HepG2 (cell line): Measurements from ENCODE around the gene AREL1. TPM values are rescaled to one million over a fixed set of nuclear protein-coding genes. Genes with fewer than 3 reads are reported as not detected.

Experiments used
- ATAC-seq: fragments of 200-7000 bp; cut with Tn5 transposase; 3 replicates; pipeline ENCODE4 v1.9.1; 2020; ENCODE audit warnings: mild to moderate bottlenecking, moderate library complexity
- BruUV-seq: library from RNA; stranded (reverse); fragments of 400-500 nt; replicated peaks from 2 replicates; lab custom pipeline; 2021; lab: Mats Ljungman, UMichigan
- CTCF ChIA-PET: fragments of 300-600 bp; formaldehyde crosslinking; extraction: SDS; loops from one replicate; lab custom pipeline; 2021; ENCODE audit warnings: low total read pairs, inconsistent platforms, low intra/inter-chr PET ratio; lab: Yijun Ruan, JAX
- POLR2A ChIA-PET: fragments of 350-600 bp; sonication (Branson Sonifier 250); formaldehyde crosslinking; loops from one replicate; lab custom pipeline; 2020; ENCODE audit warnings: antibody characterized with exemption, inconsistent platforms; lab: Yijun Ruan, JAX
- DNase-seq: peaks from one replicate; pipeline ENCODE4 v3.0.0-alpha.2; 2015; ENCODE audit warnings: low spot score
- FAIRE-seq: peaks from 3 replicates; lab custom pipeline; 2011; peaks lifted over from hg19 to GRCh38; lab: Jason Lieb, UNC
- H2AFZ ChIP-seq: one replicate; pipeline ENCODE4 v1.6.1; 2011; ENCODE audit warnings: low read length, inconsistent platforms
- H3K27ac ChIP-seq: fragments of 300-600 bp; 3 replicates; pipeline ENCODE4 v1.8.0; 2011; ENCODE audit warnings: mixed run types, mild to moderate bottlenecking, mixed read lengths, low read length, inconsistent platforms; ENCODE audit not compliant: insufficient read depth; ENCODE audit errors: extremely low read length
- H3K27me3 ChIP-seq, 2 experiments: fragments of 200-600 bp in 1 of 2; 2 replicates in 1 of 2; 3 replicates in 1 of 2; pipeline versions ENCODE4 v1.6.0 to v1.8.0; 2011; ENCODE audit warnings: low read length in 2 of 2, mild to moderate bottlenecking in 2 of 2, moderate library complexity in 2 of 2, inconsistent platforms in 1 of 2; ENCODE audit not compliant: insufficient read depth in 2 of 2, control insufficient read depth in 1 of 2
- H3K36me3 ChIP-seq, 2 experiments: fragments of 200-600 bp in 1 of 2; replicated peaks in 1 of 2; 2 replicates in 1 of 2; 3 replicates in 1 of 2; pipeline versions ENCODE4 v1.5.1 to v1.8.0; 2011; ENCODE audit warnings: low read length in 2 of 2, inconsistent platforms in 1 of 2; ENCODE audit not compliant: insufficient read depth in 2 of 2, control insufficient read depth in 1 of 2
- H3K4me1 ChIP-seq: 2 replicates; pipeline ENCODE4 v1.5.1; 2012; ENCODE audit warnings: low read length, inconsistent platforms; ENCODE audit not compliant: insufficient read depth
- H3K4me2 ChIP-seq: 2 replicates; pipeline ENCODE4 v1.6.0; 2011; ENCODE audit warnings: low read depth, low read length, inconsistent platforms
- H3K4me3 ChIP-seq, 3 experiments: fragments of 200-600 bp in 1 of 3; sonication (generic), shearing (Covaris generic) in 1 of 3; replicated peaks in 1 of 3; 2 replicates each; pipeline ENCODE4 v1.5.1; 2011 to 2016; ENCODE audit warnings: low read length in 3 of 3, inconsistent platforms in 2 of 3, low read depth in 2 of 3, mild to moderate bottlenecking in 2 of 3, control low read depth in 1 of 3, mixed read lengths in 1 of 3; ENCODE audit not compliant: insufficient read depth in 1 of 3
- H3K79me2 ChIP-seq: one replicate; pipeline ENCODE4 v1.6.1; 2011; ENCODE audit warnings: low read length, inconsistent platforms; ENCODE audit not compliant: insufficient read depth
- H3K9ac ChIP-seq: 2 replicates; pipeline ENCODE4 v1.6.0; 2011; ENCODE audit warnings: mild to moderate bottlenecking, low read depth, low read length, inconsistent platforms; ENCODE audit not compliant: insufficient read depth
- H3K9me3 ChIP-seq: 2 replicates; pipeline ENCODE4 v1.5.1; 2012; ENCODE audit warnings: mild to moderate bottlenecking, low read length
- H4K20me1 ChIP-seq: 2 replicates; pipeline ENCODE4 v1.6.0; 2011; ENCODE audit warnings: inconsistent platforms, mild to moderate bottlenecking, low read length, moderate library complexity; ENCODE audit not compliant: insufficient read depth
- DNMT3B ChIP-seq: conservative IDR thresholded peaks from 2 replicates; pipeline ENCODE4 v1.6.1; 2016; ENCODE audit warnings: missing biosample characterization, control low read depth
- HOXD1 ChIP-seq: sonication (generic); formaldehyde crosslinking; IDR thresholded peaks from 2 replicates; pipeline ENCODE4 v1.5.0; 2020; ENCODE audit warnings: missing genetic modification reagents
- MXD3 ChIP-seq: IDR thresholded peaks from 2 replicates; pipeline ENCODE4 v1.6.1; 2016; ENCODE audit warnings: mild to moderate bottlenecking, missing biosample characterization, missing genetic modification reagents
- NRL ChIP-seq: sonication (generic); formaldehyde crosslinking; IDR thresholded peaks from 2 replicates; pipeline ENCODE4 v1.5.0; 2020; ENCODE audit warnings: missing genetic modification reagents, mild to moderate bottlenecking, moderate library complexity, borderline replicate concordance
- PAWR ChIP-seq: sonication (generic); formaldehyde crosslinking; IDR thresholded peaks from 2 replicates; pipeline ENCODE4 v1.4.0; 2020; ENCODE audit warnings: missing genetic modification reagents, mild to moderate bottlenecking, borderline replicate concordance
- PCBP2 ChIP-seq: fragments of 200-400 bp; formaldehyde crosslinking; optimal IDR thresholded peaks from 2 replicates; pipeline ENCODE3; 2018; ENCODE audit warnings: low read length, low read depth; ENCODE audit not compliant: poor library complexity, severe bottlenecking
- PHF8 ChIP-seq: sonication (generic); formaldehyde crosslinking; IDR thresholded peaks from 2 replicates; pipeline ENCODE4 v1.5.0; 2020; ENCODE audit warnings: missing genetic modification reagents
- POLR2AphosphoS2 ChIP-seq: IDR thresholded peaks from 2 replicates; pipeline ENCODE4 v1.6.1; 2011; ENCODE audit warnings: low read depth, low read length, improper control_type of control experiment
- PRDM10 ChIP-seq: sonication (generic); formaldehyde crosslinking; IDR thresholded peaks from 2 replicates; pipeline ENCODE4 v1.4.0; 2020; ENCODE audit warnings: low read depth, missing genetic modification reagents
- SRF ChIP-seq: IDR thresholded peaks from 2 replicates; pipeline ENCODE4 v1.6.1; 2011; ENCODE audit warnings: mild to moderate bottlenecking, low read depth, low read length, moderate library complexity
- SRSF1 ChIP-seq: fragments of 200-400 bp; formaldehyde crosslinking; optimal IDR thresholded peaks from 2 replicates; pipeline ENCODE3; 2017; ENCODE audit warnings: mild to moderate bottlenecking, low read depth, low read length, moderate library complexity
- STAG1 ChIP-seq: sonication (generic); formaldehyde crosslinking; IDR thresholded peaks from 2 replicates; pipeline ENCODE4 v1.4.0; 2020; ENCODE audit warnings: missing genetic modification reagents
- ZBTB25 ChIP-seq: IDR thresholded peaks from 2 replicates; pipeline ENCODE4 v1.6.1; 2018; ENCODE audit warnings: missing genetic modification reagents
- ZBTB37 ChIP-seq: sonication (generic); formaldehyde crosslinking; IDR thresholded peaks from 2 replicates; pipeline ENCODE4 v1.4.0; 2020; ENCODE audit warnings: mild to moderate bottlenecking, missing genetic modification reagents
- ZNF24 ChIP-seq: fragments of 450-650 bp; IDR thresholded peaks from 2 replicates; pipeline ENCODE4 v1.6.1; 2017; ENCODE audit warnings: antibody characterized with exemption, mild to moderate bottlenecking
- ZNF337 ChIP-seq: sonication (generic); formaldehyde crosslinking; IDR thresholded peaks from 2 replicates; pipeline ENCODE4 v1.5.1; 2020; ENCODE audit warnings: missing genetic modification reagents, low read depth, mild to moderate bottlenecking, borderline replicate concordance
- ZNF33A ChIP-seq: sonication (generic); formaldehyde crosslinking; IDR thresholded peaks from 2 replicates; pipeline ENCODE4 v1.5.1; 2020; ENCODE audit warnings: missing genetic modification reagents, mild to moderate bottlenecking, moderate library complexity, borderline replicate concordance
- ZNF44 ChIP-seq: sonication (generic); formaldehyde crosslinking; IDR thresholded peaks from 2 replicates; pipeline ENCODE4 v1.5.1; 2020; ENCODE audit warnings: mild to moderate bottlenecking, missing genetic modification reagents
- WGBS: methylation state at CpG from one replicate; pipeline ENCODE4 v1.1.6; 2017; ENCODE audit warnings: low lambda C conversion rate; 5-methylcytosine and 5-hydroxymethylcytosine counted together
- in situ Hi-C: cut with HindIII; loops from 2 replicates; pipeline ENCODE4 v1.10.0; 2017; ENCODE audit warnings: low pct_unique_long_range_greater_than_20kb; ENCODE audit not compliant: extremely low pct_ligation_motif_present
- intact Hi-C: fragments of 100-400 bp; cut with micrococcal nuclease; formaldehyde crosslinking; loops from one replicate; pipeline ENCODE4 v1.10.0; 2022; ENCODE audit not compliant: unreplicated experiment
- polyA plus RNA-seq, 8 experiments: library from polyadenylated mRNA; depleted of rRNA in 3 of 8; stranded (reverse) in 7 of 8; unstranded in 1 of 8; fragments of >200 nt; fragmentation: Illumina TruSeq in 4 of 8; extraction: Trizol in 4 of 8; gene quantifications; 2 replicates each; pipeline versions ENCODE4 v1.2.1 to v1.2.3, GENCODE V29; 2011 to 2016; ENCODE audit warnings: low read depth in 4 of 8, missing spikeins in 1 of 8, mixed read lengths in 1 of 8; ENCODE audit not compliant: insufficient read depth in 1 of 8
- total RNA-seq, 5 experiments: library from RNA; depleted of rRNA; stranded (reverse); fragments of >200 nt; fragmentation: Illumina TruSeq; extraction: Trizol; gene quantifications; 2 replicates each; pipeline ENCODE4 v1.2.3, GENCODE V29; 2016; ENCODE audit warnings: low read depth in 1 of 5

Gene AREL1
- total and polyA plus RNA-seq, 2 of the 13 experiments (the other 11 are each of a cell fraction or from before 2014, with no cell fraction given) = 21.3 to 25.4 TPM

GRCh38 chr14:74654931-74655330 lies 57.9 kb downstream of the AREL1 start:
- no peak overlapping the region for H2AFZ ChIP-seq
- H3K27me3 ChIP-seq = no peaks in the 10 kb centered on the region
- ChIA-PET POLR2A (no interaction called here), CTCF (no interaction called here)
- BruUV-seq = no TSS peak
- no peaks in the 10 kb centered on the region for H3K4me1 ChIP-seq
- no peak for FAIRE-seq
- ATAC-seq = no peak
- no peak overlapping the region for H3K9ac ChIP-seq
- H3K27ac ChIP-seq = no peak overlapping the region
- DNase-seq = no peak
- H3K79me2 ChIP-seq = no peaks in the 10 kb centered on the region
- no peaks in the 10 kb centered on the region for H3K9me3 ChIP-seq
- H3K36me3 ChIP-seq = peaks cover 0 to 2% of the 10 kb centered on the region in 2 experiments; a peak in 3 of 5 replicates
- no peaks in the 10 kb centered on the region for H4K20me1 ChIP-seq
- no peak overlapping the region for H3K4me3 ChIP-seq
- in situ Hi-C loops (no loop called here), intact Hi-C loops (no loop called here)
- TF ChIP-seq NRL (CRISPR knock-in tag) = no peak
- no peak for TF ChIP-seq SRF
- TF ChIP-seq PHF8 (CRISPR knock-in tag) = no peak
- TF ChIP-seq HOXD1 (CRISPR knock-in tag) = no peak
- no peak for TF ChIP-seq ZNF24
- TF ChIP-seq ZNF337 (CRISPR knock-in tag) = no peak
- TF ChIP-seq ZNF33A = no peak
- TF ChIP-seq PAWR = no peak
- no peak for TF ChIP-seq POLR2AphosphoS2
- TF ChIP-seq PRDM10 (CRISPR knock-in tag) = no peak
- TF ChIP-seq PCBP2 = no peak
- no peak for TF ChIP-seq DNMT3B (CRISPR knock-in tag)
- no peak for TF ChIP-seq STAG1 (CRISPR knock-in tag)
- no peak for TF ChIP-seq MXD3 (CRISPR knock-in tag)
- TF ChIP-seq SRSF1 = no peak
- TF ChIP-seq ZBTB25 = no peak
- TF ChIP-seq ZBTB37 = no peak
- no peak for TF ChIP-seq ZNF44
- 94% methylated on average over 3 of the region's 3 CpGs for WGBS
- H3K4me2 ChIP-seq = no peak overlapping the region
